ENCODE data around the gene CLIC3.
A peak's percentile ranks its signal among the peaks of the same experiment; 100 is the strongest.

The CLIC3 gene

GRCh38 chr9:136951541-136952320, 44.6 kb downstream of the CLIC3 start, which contains the start of gene LCN12:
LCN12 (plus strand) TSS chr9:136952273; CDS start chr9:136952328, 55 bp downstream.
- no peak for DNase-seq

GRCh38 chr9:136950656-136951276, 45.6 kb downstream of the CLIC3 start:
- DNase-seq = no peak

- peak; percentile 86 to 92 (median 88) for DNase-seq
These were observed 46.3 kb downstream of the CLIC3 start for GRCh38 chr9:136949817-136950655.

GRCh38 chr9:136949239-136949816, 47.0 kb downstream of the CLIC3 start:
- no peak for DNase-seq

GRCh38 chr9:136947955-136948510, 48.3 kb downstream of the CLIC3 start:
- peak; percentile 46 to 75 (median 50) for DNase-seq

- peak; percentile 37 to 67 (median 42) for DNase-seq
These were observed 49.1 kb downstream of the CLIC3 start for GRCh38 chr9:136947028-136947891.

GRCh38 chr9:136946228-136947027, 49.9 kb downstream of the CLIC3 start:
- DNase-seq = no peak

GRCh38 chr9:136945333-136946227, 50.8 kb downstream of the CLIC3 start:
- no peak for DNase-seq
